ENCODE measurements around the gene BCL2L1. TPM values are rescaled to one million over a fixed set of nuclear protein-coding genes. Genes with fewer than 3 reads are reported as not detected.

The BCL2L1 gene
- total RNA-seq, 1 donor from 2014 or later: 136 TPM

GRCh38 chr20:31675828-31676608 is 46.6 kb downstream of the BCL2L1 start:
- no peak for TF ChIP-seq CTCF (IDR thresholded peaks at IDR 0.05; ENCODE audit: partially characterized antibody, unreplicated experiment)
- H3K4me1 Mint-ChIP-seq (ENCODE audit: low read depth, unreplicated experiment): peaks cover 36% of the 10 kb centered on the region
- H3K4me3 Mint-ChIP-seq (ENCODE audit: unreplicated experiment): peak overlapping the region; percentile 44
- H3K9me3 Mint-ChIP-seq (ENCODE audit: unreplicated experiment): peaks cover 6% of the 10 kb centered on the region
- H3K27ac Mint-ChIP-seq (ENCODE audit: unreplicated experiment): peak overlapping the region; percentile 45
- DNase-seq: no peak
- H3K36me3 Mint-ChIP-seq (ENCODE audit: unreplicated experiment): peaks cover 6% of the 10 kb centered on the region
- peaks cover 3% of the 10 kb centered on the region for H3K27me3 Mint-ChIP-seq (ENCODE audit: unreplicated experiment)

- Mint-ChIP-seq H3K27ac (ENCODE audit: unreplicated experiment) (peak overlapping the region; percentile 26), H3K36me3 (ENCODE audit: unreplicated experiment) (no peaks in the 10 kb centered on the region), H3K9me3 (ENCODE audit: unreplicated experiment) (peaks cover 4% of the 10 kb centered on the region), H3K4me1 (ENCODE audit: low read depth, unreplicated experiment) (peaks cover 31% of the 10 kb centered on the region), H3K27me3 (ENCODE audit: unreplicated experiment) (peaks cover 3% of the 10 kb centered on the region), H3K4me3 (ENCODE audit: unreplicated experiment) (peak overlapping the region; percentile 7)
- DNase-seq: no peak
- no peak for TF ChIP-seq CTCF (IDR thresholded peaks at IDR 0.05; ENCODE audit: partially characterized antibody, unreplicated experiment)
Observed at GRCh38 chr20:31674895-31675827, 47.5 kb downstream of the BCL2L1 start.

- no peaks in the 10 kb centered on the region for H3K36me3 Mint-ChIP-seq (ENCODE audit: unreplicated experiment)
- H3K4me3 Mint-ChIP-seq (ENCODE audit: unreplicated experiment): no peak overlapping the region
- peaks cover 10% of the 10 kb centered on the region for H3K9me3 Mint-ChIP-seq (ENCODE audit: unreplicated experiment)
- DNase-seq: no peak
- H3K4me1 Mint-ChIP-seq (ENCODE audit: low read depth, unreplicated experiment): peaks cover 27% of the 10 kb centered on the region
- no peak for TF ChIP-seq CTCF (IDR thresholded peaks at IDR 0.05; ENCODE audit: partially characterized antibody, unreplicated experiment)
- no peak overlapping the region for H3K27ac Mint-ChIP-seq (ENCODE audit: unreplicated experiment)
- peaks cover 6% of the 10 kb centered on the region for H3K27me3 Mint-ChIP-seq (ENCODE audit: unreplicated experiment)
Observed at GRCh38 chr20:31673943-31674463, 48.7 kb downstream of the BCL2L1 start.

- no peaks in the 10 kb centered on the region for H3K36me3 Mint-ChIP-seq (ENCODE audit: unreplicated experiment)
- no peak for TF ChIP-seq CTCF (IDR thresholded peaks at IDR 0.05; ENCODE audit: partially characterized antibody, unreplicated experiment)
- peaks cover 6% of the 10 kb centered on the region for H3K27me3 Mint-ChIP-seq (ENCODE audit: unreplicated experiment)
- H3K4me3 Mint-ChIP-seq (ENCODE audit: unreplicated experiment): no peak overlapping the region
- DNase-seq: no peak
- no peak overlapping the region for H3K27ac Mint-ChIP-seq (ENCODE audit: unreplicated experiment)
- peaks cover 10% of the 10 kb centered on the region for H3K9me3 Mint-ChIP-seq (ENCODE audit: unreplicated experiment)
- H3K4me1 Mint-ChIP-seq (ENCODE audit: low read depth, unreplicated experiment): peaks cover 23% of the 10 kb centered on the region
Observed at GRCh38 chr20:31673435-31673834, 49.2 kb downstream of the BCL2L1 start.

Measured in glutamatergic neuron (in vitro differentiated cells).